Activated CD8-positive, alpha-beta T cell treated with anti-CD3 and anti-CD28 coated beads, Interleukin-2, amount 10 ng/mL, durations not matched to agents 7 days and 5 days (primary cell): ENCODE data around the gene TXN. TPM values are rescaled to one million over a fixed set of nuclear protein-coding genes. Genes with fewer than 3 reads are reported as not detected.

Experiments
- ATAC-seq: fragments of 150-1000 bp; cut with Tn5 transposase; one replicate; pipeline ENCODE4 v1.10.0; 2021; ENCODE audit warnings: moderate library complexity
- CTCF ChIA-PET: fragments of 350-600 bp; sonication (Branson Sonifier 250); formaldehyde crosslinking; loops from one replicate; lab custom pipeline; 2021; ENCODE audit warnings: antibody characterized with exemption; lab: Charles Lee
- POLR2A ChIA-PET: fragments of 350-600 bp; sonication (Branson Sonifier 250); formaldehyde crosslinking; loops from one replicate; lab custom pipeline; 2021; ENCODE audit warnings: antibody characterized with exemption; lab: Charles Lee
- DNase-seq: peaks from one replicate; pipeline ENCODE4 v3.0.0-alpha.2; 2020
- H3K27ac Mint-ChIP-seq: one replicate; pipeline ENCODE4 v1.8.0; 2021; ENCODE audit warnings: mild to moderate bottlenecking, mixed read lengths
- H3K27me3 Mint-ChIP-seq: one replicate; pipeline ENCODE4 v1.8.0; 2021; ENCODE audit warnings: low read depth, mixed read lengths
- H3K36me3 Mint-ChIP-seq: one replicate; pipeline ENCODE4 v1.8.0; 2021; ENCODE audit warnings: low read depth, mixed read lengths
- H3K4me1 Mint-ChIP-seq: one replicate; pipeline ENCODE4 v1.8.0; 2021; ENCODE audit warnings: low read depth, mixed read lengths
- H3K4me3 Mint-ChIP-seq: one replicate; pipeline ENCODE4 v1.8.0; 2021; ENCODE audit warnings: mild to moderate bottlenecking, mixed read lengths
- H3K9me3 Mint-ChIP-seq: one replicate; pipeline ENCODE4 v1.8.0; 2022; ENCODE audit warnings: mixed read lengths; ENCODE audit not compliant: insufficient read depth
- total RNA-seq, 2 experiments: library from RNA; stranded (reverse); gene quantifications; one replicate each; pipeline ENCODE4 v1.2.3, GENCODE V29; 2021

The TXN gene
- total RNA-seq, 2 experiments from 2014 or later, result 251 to 256 TPM

GRCh38 chr9:110282018-110282738 is 25.9 kb upstream of the TXN start:
- no peak for DNase-seq
- Mint-ChIP-seq H3K4me3 (no peak overlapping the region), H3K4me1 (no peaks in the 10 kb centered on the region), H3K27me3 (no peaks in the 10 kb centered on the region), H3K27ac (no peak overlapping the region), H3K36me3 (no peaks in the 10 kb centered on the region), H3K9me3 (no peaks in the 10 kb centered on the region)
- ChIA-PET CTCF (interaction anchor here (1.4 kb wide), 1 partner anchor 67 kb away, joined by 3 read pairs; no protein-coding TSS in a partner anchor), POLR2A (no interaction called here)
- ATAC-seq, result no peak

DNA sequence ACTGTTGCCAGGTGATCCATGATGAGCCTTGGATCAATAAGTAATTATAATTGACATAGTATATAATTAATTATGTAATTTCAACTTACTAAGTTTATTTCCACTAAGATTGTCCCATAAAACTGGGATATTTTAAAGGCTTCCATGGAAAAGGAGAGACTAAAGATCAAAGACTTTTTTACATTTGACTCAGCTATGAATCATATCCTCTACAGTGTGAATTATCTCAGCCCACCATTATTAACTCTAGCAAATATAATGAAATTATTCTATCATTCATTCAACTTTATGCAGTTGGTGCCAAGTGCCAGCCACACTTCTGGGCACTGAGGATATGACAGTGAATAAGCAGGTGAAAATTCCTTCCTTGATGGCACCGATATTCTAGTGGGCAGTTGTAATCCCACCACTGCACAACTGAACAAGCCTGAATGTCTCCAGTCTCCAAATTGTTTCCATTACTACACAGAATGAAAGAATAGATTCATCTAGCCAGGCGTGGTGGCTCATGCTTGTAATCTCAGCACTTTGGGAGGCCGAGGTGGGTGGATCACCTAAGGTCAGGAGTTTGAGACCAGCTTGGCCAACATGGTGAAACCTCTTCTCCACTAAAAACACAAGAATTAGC is 21.9 kb upstream of the TXN start:
- Mint-ChIP-seq H3K36me3 (no peaks in the 10 kb centered on the region), H3K4me3 (no peak overlapping the region), H3K4me1 (no peaks in the 10 kb centered on the region), H3K27me3 (no peaks in the 10 kb centered on the region), H3K9me3 (no peaks in the 10 kb centered on the region), H3K27ac (no peak overlapping the region)
- ChIA-PET CTCF (no interaction called here), POLR2A (interaction anchor here (1.1 kb wide), 1 partner anchor 20 kb away, joined by 3 read pairs; no protein-coding TSS in a partner anchor)
- DNase-seq, result no peak
- no peak for ATAC-seq

- H3K4me3 Mint-ChIP-seq, result no peak overlapping the region
- no peak overlapping the region for H3K27ac Mint-ChIP-seq
- ChIA-PET POLR2A (interaction anchor here (1.1 kb wide), 1 partner anchor 18 kb away, joined by 3 read pairs; no protein-coding TSS in a partner anchor), CTCF (no interaction called here)
- H3K27me3 Mint-ChIP-seq, result no peaks in the 10 kb centered on the region
- no peak for DNase-seq
- ATAC-seq, result no peak
- no peaks in the 10 kb centered on the region for H3K4me1 Mint-ChIP-seq
- no peaks in the 10 kb centered on the region for H3K36me3 Mint-ChIP-seq
- H3K9me3 Mint-ChIP-seq, result no peaks in the 10 kb centered on the region
These were observed 20.5 kb upstream of the TXN start for GRCh38 chr9:110276781-110277180.

- CTCF ChIA-PET, result no interaction called here
- Mint-ChIP-seq H3K27ac (no peak overlapping the region), H3K27me3 (peaks cover 5% of the 10 kb centered on the region), H3K36me3 (no peaks in the 10 kb centered on the region), H3K4me3 (no peak overlapping the region), H3K9me3 (no peaks in the 10 kb centered on the region), H3K4me1 (no peaks in the 10 kb centered on the region)
- ATAC-seq, result no peak
- no peak for DNase-seq
- POLR2A ChIA-PET, result no interaction called here
These were observed 14.1 kb upstream of the TXN start for GRCh38 chr9:110270211-110270995.

- no peaks in the 10 kb centered on the region for H3K36me3 Mint-ChIP-seq
- H3K4me1 Mint-ChIP-seq, result no peaks in the 10 kb centered on the region
- DNase-seq (no peak), ATAC-seq (no peak)
- no peaks in the 10 kb centered on the region for H3K9me3 Mint-ChIP-seq
- H3K27ac Mint-ChIP-seq, result no peak overlapping the region
- CTCF ChIA-PET, result no interaction called here
- POLR2A ChIA-PET, result no interaction called here
- H3K4me3 Mint-ChIP-seq, result no peak overlapping the region
- peaks cover 5% of the 10 kb centered on the region for H3K27me3 Mint-ChIP-seq
These were observed 10.5 kb upstream of the TXN start for GRCh38 chr9:110266795-110267194.

- no peak overlapping the region for H3K4me3 Mint-ChIP-seq
- no peak for DNase-seq
- no peak overlapping the region for H3K27ac Mint-ChIP-seq
- no peak for ATAC-seq
- H3K27me3 Mint-ChIP-seq, result peaks cover 10% of the 10 kb centered on the region
- no peaks in the 10 kb centered on the region for H3K36me3 Mint-ChIP-seq
- ChIA-PET CTCF (no interaction called here), POLR2A (no interaction called here)
- H3K4me1 Mint-ChIP-seq, result peaks cover 9% of the 10 kb centered on the region
- no peaks in the 10 kb centered on the region for H3K9me3 Mint-ChIP-seq
These were observed 5.3 kb upstream of the TXN start for GRCh38 chr9:110261632-110262031.

- Mint-ChIP-seq H3K27me3 (peaks cover 7% of the 10 kb centered on the region), H3K4me3 (no peak overlapping the region), H3K4me1 (peaks cover 9% of the 10 kb centered on the region), H3K9me3 (no peaks in the 10 kb centered on the region), H3K27ac (no peak overlapping the region), H3K36me3 (no peaks in the 10 kb centered on the region)
- DNase-seq (no peak), ATAC-seq (no peak)
- ChIA-PET POLR2A (no interaction called here), CTCF (no interaction called here)
These were observed 4.6 kb upstream of the TXN start for GRCh38 chr9:110260911-110261310.

- Mint-ChIP-seq H3K9me3 (no peaks in the 10 kb centered on the region), H3K36me3 (peaks cover 6% of the 10 kb centered on the region), H3K27ac (no peak overlapping the region), H3K4me1 (peaks cover 14% of the 10 kb centered on the region), H3K27me3 (peaks cover 5% of the 10 kb centered on the region), H3K4me3 (no peak overlapping the region)
- DNase-seq (no peak), ATAC-seq (no peak)
- ChIA-PET POLR2A (no interaction called here), CTCF (no interaction called here)
These were observed 3.3 kb upstream of the TXN start for GRCh38 chr9:110259566-110259965.

DNA sequence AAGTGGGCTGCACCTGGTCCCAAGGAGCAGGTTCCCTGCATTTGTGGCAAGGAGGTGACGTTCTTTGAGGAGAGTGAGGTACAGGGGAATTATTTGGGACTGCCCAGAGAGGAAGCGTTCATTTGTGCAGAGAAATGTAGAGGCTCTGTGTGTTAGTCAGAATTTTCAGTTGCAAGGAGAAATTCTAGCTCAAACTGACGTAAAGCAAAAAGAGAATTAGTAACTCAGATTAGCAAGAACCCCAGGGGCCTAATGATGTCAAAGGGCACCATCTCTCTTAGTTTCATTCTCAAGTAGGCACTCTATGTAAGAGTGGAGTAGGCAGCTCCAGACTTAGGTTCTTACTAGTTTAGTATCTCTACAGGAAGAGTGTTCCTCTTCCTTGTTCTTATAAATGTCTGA is 2.4 kb upstream of the TXN start:
- ATAC-seq, result no peak
- POLR2A ChIA-PET, result interaction anchor here (1.2 kb wide), 1 partner anchor 19 kb away, joined by 3 read pairs; no protein-coding TSS in a partner anchor

GRCh38 chr9:110257956-110258355 is 1.6 kb upstream of the TXN start:
- Mint-ChIP-seq H3K27me3 (peaks cover 5% of the 10 kb centered on the region), H3K9me3 (no peaks in the 10 kb centered on the region), H3K36me3 (peaks cover 13% of the 10 kb centered on the region), H3K4me1 (peaks cover 30% of the 10 kb centered on the region), H3K27ac (no peak overlapping the region), H3K4me3 (no peak overlapping the region)
- POLR2A ChIA-PET, result interaction anchor here (0.6 to 1.2 kb wide), 2 partner anchors 12 to 19 kb away, joined by 3 read pairs; no protein-coding TSS in a partner anchor
- ATAC-seq, result no peak
- no peak for DNase-seq
- CTCF ChIA-PET, result interaction anchor here (1.4 kb wide), 1 partner anchor 74 kb away, joined by 5 read pairs; no protein-coding TSS in a partner anchor

More for the DNA sequence above, 2.4 kb upstream of the TXN start:
- H3K27ac Mint-ChIP-seq, result no peak overlapping the region
- H3K4me1 Mint-ChIP-seq, result peaks cover 23% of the 10 kb centered on the region
- no peak for DNase-seq
- CTCF ChIA-PET, result no interaction called here
- H3K9me3 Mint-ChIP-seq, result no peaks in the 10 kb centered on the region
- H3K36me3 Mint-ChIP-seq, result peaks cover 9% of the 10 kb centered on the region
- H3K27me3 Mint-ChIP-seq, result peaks cover 5% of the 10 kb centered on the region
- H3K4me3 Mint-ChIP-seq, result no peak overlapping the region

- H3K9me3 Mint-ChIP-seq, result no peaks in the 10 kb centered on the region
- H3K27me3 Mint-ChIP-seq, result peaks cover 5% of the 10 kb centered on the region
- DNase-seq (no peak), ATAC-seq (no peak)
- CTCF ChIA-PET, result interaction anchor here (0.7 to 1.4 kb wide), 2 partner anchors 74 to 207 kb away, joined by 5 read pairs; no protein-coding TSS in a partner anchor
- peaks cover 37% of the 10 kb centered on the region for H3K4me1 Mint-ChIP-seq
- H3K4me3 Mint-ChIP-seq, result peak overlapping the region; percentile 88
- H3K27ac Mint-ChIP-seq, result peak overlapping the region; percentile 91
- POLR2A ChIA-PET, result interaction anchor here (0.6 to 1.7 kb wide), 6 partner anchors 10 to 130 kb away, joined by 3 to 6 read pairs (median 4); no protein-coding TSS in a partner anchor
- peaks cover 17% of the 10 kb centered on the region for H3K36me3 Mint-ChIP-seq
These were observed 962 bp upstream of the TXN start for GRCh38 chr9:110257097-110257841.
